ENCODE data around the gene ZNF189.
A peak's percentile ranks its signal among the peaks of the same experiment; 100 is the strongest.
"Not testable (repeated sequence)": the region's sequence is repeated elsewhere in the genome, so short reads cannot be mapped to it uniquely, and the experiment has no call there.

The ZNF189 gene

GRCh38 chr9:101369884-101370531 lies 28.6 kb upstream of the ZNF189 start:
- no peaks in the 10 kb centered on the region for H3K36me3 Mint-ChIP-seq
- H3K9me3 Mint-ChIP-seq: no peaks in the 10 kb centered on the region
- H3K4me3 Mint-ChIP-seq: no peak overlapping the region
- DNase-seq (ENCODE audit: low spot score in 2 of 2) (no peak), ATAC-seq (no peak)
- no peak overlapping the region for H3K27ac Mint-ChIP-seq
- H3K4me1 Mint-ChIP-seq: no peaks in the 10 kb centered on the region

GRCh38 chr9:101371813-101372212 lies 26.8 kb upstream of the ZNF189 start:
- no peak for ATAC-seq
- DNase-seq (ENCODE audit: low spot score in 2 of 2): no peak
- H3K4me1 Mint-ChIP-seq: no peaks in the 10 kb centered on the region
- no peak overlapping the region for H3K27ac Mint-ChIP-seq
- no peak overlapping the region for H3K4me3 Mint-ChIP-seq
- no peaks in the 10 kb centered on the region for H3K36me3 Mint-ChIP-seq
- H3K9me3 Mint-ChIP-seq: no peaks in the 10 kb centered on the region

- ATAC-seq (no peak), DNase-seq (ENCODE audit: low spot score in 2 of 2) (no peak)
- H3K4me1 Mint-ChIP-seq: no peaks in the 10 kb centered on the region
- H3K9me3 Mint-ChIP-seq: no peaks in the 10 kb centered on the region
- H3K4me3 Mint-ChIP-seq: no peak overlapping the region
- no peaks in the 10 kb centered on the region for H3K36me3 Mint-ChIP-seq
- no peak overlapping the region for H3K27ac Mint-ChIP-seq
Observed at GRCh38 chr9:101372327-101373118, 26.1 kb upstream of the ZNF189 start.

GRCh38 chr9:101375546-101375945 lies 23.1 kb upstream of the ZNF189 start:
- H3K27ac Mint-ChIP-seq: no peak overlapping the region
- H3K4me3 Mint-ChIP-seq: no peak overlapping the region
- no peaks in the 10 kb centered on the region for H3K9me3 Mint-ChIP-seq
- no peaks in the 10 kb centered on the region for H3K36me3 Mint-ChIP-seq
- no peaks in the 10 kb centered on the region for H3K4me1 Mint-ChIP-seq
- DNase-seq (ENCODE audit: low spot score in 2 of 2): no peak
- ATAC-seq: no peak

GRCh38 chr9:101376111-101376848 lies 22.4 kb upstream of the ZNF189 start:
- H3K4me3 Mint-ChIP-seq: no peak overlapping the region
- H3K4me1 Mint-ChIP-seq: no peaks in the 10 kb centered on the region
- DNase-seq (ENCODE audit: low spot score in 2 of 2) (no peak), ATAC-seq (no peak)
- H3K36me3 Mint-ChIP-seq: no peaks in the 10 kb centered on the region
- no peaks in the 10 kb centered on the region for H3K9me3 Mint-ChIP-seq
- no peak overlapping the region for H3K27ac Mint-ChIP-seq

GRCh38 chr9:101380295-101380694 lies 18.4 kb upstream of the ZNF189 start:
- ATAC-seq: no peak

GRCh38 chr9:101381118-101381517 lies 17.5 kb upstream of the ZNF189 start:
- Mint-ChIP-seq H3K4me1 (no peaks in the 10 kb centered on the region), H3K9me3 (peaks cover 9% of the 10 kb centered on the region), H3K36me3 (peaks cover 2% of the 10 kb centered on the region), H3K4me3 (no peak overlapping the region), H3K27ac (no peak overlapping the region)
- ATAC-seq (no peak), DNase-seq (ENCODE audit: low spot score in 2 of 2) (no peak)

More at GRCh38 chr9:101380295-101380694, 18.4 kb upstream of the ZNF189 start:
- Mint-ChIP-seq H3K36me3 (no peaks in the 10 kb centered on the region), H3K27ac (no peak overlapping the region), H3K9me3 (peaks cover 6% of the 10 kb centered on the region), H3K4me3 (no peak overlapping the region), H3K4me1 (no peaks in the 10 kb centered on the region)
- no peak for DNase-seq (ENCODE audit: low spot score in 2 of 2)

GRCh38 chr9:101381833-101382342 lies 16.8 kb upstream of the ZNF189 start:
- Mint-ChIP-seq H3K9me3 (peaks cover 9% of the 10 kb centered on the region), H3K27ac (no peak overlapping the region), H3K4me1 (no peaks in the 10 kb centered on the region), H3K4me3 (no peak overlapping the region), H3K36me3 (peaks cover 5% of the 10 kb centered on the region)
- DNase-seq (ENCODE audit: low spot score in 2 of 2) (no peak), ATAC-seq (no peak)

GRCh38 chr9:101383361-101383760 lies 15.3 kb upstream of the ZNF189 start:
- ATAC-seq (no peak), DNase-seq (ENCODE audit: low spot score in 2 of 2) (no peak)
- no peak overlapping the region for H3K27ac Mint-ChIP-seq
- no peak overlapping the region for H3K4me3 Mint-ChIP-seq
- peaks cover 9% of the 10 kb centered on the region for H3K9me3 Mint-ChIP-seq
- H3K4me1 Mint-ChIP-seq: no peaks in the 10 kb centered on the region
- H3K36me3 Mint-ChIP-seq: peaks cover 12% of the 10 kb centered on the region

- not testable (repeated sequence) for H3K4me1 Mint-ChIP-seq; H3K27ac Mint-ChIP-seq; DNase-seq (ENCODE audit: low spot score in 2 of 2); H3K9me3 Mint-ChIP-seq; H3K4me3 Mint-ChIP-seq; ATAC-seq
- peaks cover 27% of the 10 kb centered on the region for H3K36me3 Mint-ChIP-seq
Observed at GRCh38 chr9:101384873-101385536, 13.6 kb upstream of the ZNF189 start, which contains the start of gene BAAT. BAAT (minus strand) TSS chr9:101385006; CDS start chr9:101371404, 13,602 bp downstream.

GRCh38 chr9:101387871-101388506 lies 10.7 kb upstream of the ZNF189 start:
- peaks cover 42% of the 10 kb centered on the region for H3K36me3 Mint-ChIP-seq
- DNase-seq (ENCODE audit: low spot score in 2 of 2) (no peak), ATAC-seq (peak; percentile 65)
- H3K4me1 Mint-ChIP-seq: peaks cover 14% of the 10 kb centered on the region
- no peak overlapping the region for H3K27ac Mint-ChIP-seq
- H3K9me3 Mint-ChIP-seq: peaks cover 9% of the 10 kb centered on the region
- no peak overlapping the region for H3K4me3 Mint-ChIP-seq

- Mint-ChIP-seq H3K27ac (no peak overlapping the region), H3K9me3 (peaks cover 9% of the 10 kb centered on the region), H3K4me1 (peaks cover 16% of the 10 kb centered on the region), H3K36me3 (peaks cover 43% of the 10 kb centered on the region), H3K4me3 (no peak overlapping the region)
- no peak for DNase-seq (ENCODE audit: low spot score in 2 of 2)
- ATAC-seq: no peak
Observed at GRCh38 chr9:101388507-101388993, 10.1 kb upstream of the ZNF189 start.

- DNase-seq (ENCODE audit: low spot score in 2 of 2) (no peak), ATAC-seq (no peak)
- H3K4me1 Mint-ChIP-seq: peaks cover 45% of the 10 kb centered on the region
- peaks cover 62% of the 10 kb centered on the region for H3K36me3 Mint-ChIP-seq
- H3K4me3 Mint-ChIP-seq: no peak overlapping the region
- H3K9me3 Mint-ChIP-seq: no peaks in the 10 kb centered on the region
- H3K27ac Mint-ChIP-seq: no peak overlapping the region
Observed at GRCh38 chr9:101393135-101393534, 5.5 kb upstream of the ZNF189 start.

GRCh38 chr9:101394687-101395086 lies 4.0 kb upstream of the ZNF189 start:
- peaks cover 54% of the 10 kb centered on the region for H3K36me3 Mint-ChIP-seq
- no peak for ATAC-seq
- no peak overlapping the region for H3K27ac Mint-ChIP-seq
- DNase-seq (ENCODE audit: low spot score in 2 of 2): no peak
- H3K4me1 Mint-ChIP-seq: peaks cover 45% of the 10 kb centered on the region
- no peaks in the 10 kb centered on the region for H3K9me3 Mint-ChIP-seq
- no peak overlapping the region for H3K4me3 Mint-ChIP-seq
